Measurements from ENCODE around the gene MIS18BP1. TPM values are rescaled to one million over a fixed set of nuclear protein-coding genes. Genes with fewer than 3 reads are reported as not detected.

The MIS18BP1 gene

GRCh38 chr14:45177076-45177475 is 75.9 kb downstream of the MIS18BP1 start:
- Histone ChIP-seq H2BK120ac (ENCODE audit: low read depth, low read length) (no peak overlapping the region), H2BK5ac (ENCODE audit: low read length) (no peak overlapping the region), H4K8ac (ENCODE audit: low read depth, low read length) (no peak overlapping the region), H3K36me3 (ENCODE audit: control insufficient read depth, insufficient read depth, low read length) (no peaks in the 10 kb centered on the region), H3K4me3 (ENCODE audit: low read length) (no peak overlapping the region), H4K5ac (ENCODE audit: low read length) (no peak overlapping the region), H3K23ac (ENCODE audit: low read length) (no peak overlapping the region), H3K27me3 (ENCODE audit: insufficient read depth, low read length, poor library complexity) (no peaks in the 10 kb centered on the region), H3K4ac (ENCODE audit: low read depth, low read length) (no peak overlapping the region), H3K4me1 (ENCODE audit: control insufficient read depth, low read depth, low read length) (no peaks in the 10 kb centered on the region), H3K79me1 (ENCODE audit: low read length) (no peaks in the 10 kb centered on the region), H3K56ac (ENCODE audit: low read length) (no peak overlapping the region), H2BK15ac (replicated peaks; ENCODE audit: low read depth) (no peak overlapping the region), H3K79me2 (ENCODE audit: control insufficient read depth, insufficient read depth, low read length) (no peaks in the 10 kb centered on the region), H3K27ac (ENCODE audit: low read depth, low read length) (no peak overlapping the region), H3K4me2 (ENCODE audit: low read length) (no peak overlapping the region), H3K9ac (ENCODE audit: low read length) (no peak overlapping the region), H3K18ac (ENCODE audit: low read length) (no peak overlapping the region), H2AK5ac (ENCODE audit: low read length) (no peak overlapping the region)
- DNase-seq: no peak
- WGBS (ENCODE audit: extremely low coverage, insufficient coverage, low lambda C conversion rate): no CpG with 5 or more reads among the region's 5 CpGs

- Histone ChIP-seq H3K4me2 (ENCODE audit: low read length) (no peak overlapping the region), H3K23ac (ENCODE audit: low read length) (no peak overlapping the region), H3K4ac (ENCODE audit: low read depth, low read length) (no peak overlapping the region), H2AK5ac (ENCODE audit: low read length) (no peak overlapping the region), H3K4me1 (ENCODE audit: control insufficient read depth, low read depth, low read length) (no peaks in the 10 kb centered on the region), H3K27me3 (ENCODE audit: insufficient read depth, low read length, poor library complexity) (no peaks in the 10 kb centered on the region), H3K79me2 (ENCODE audit: control insufficient read depth, insufficient read depth, low read length) (no peaks in the 10 kb centered on the region), H4K5ac (ENCODE audit: low read length) (no peak overlapping the region), H3K27ac (ENCODE audit: low read depth, low read length) (no peak overlapping the region), H3K56ac (ENCODE audit: low read length) (no peak overlapping the region), H4K8ac (ENCODE audit: low read depth, low read length) (no peak overlapping the region), H3K36me3 (ENCODE audit: control insufficient read depth, insufficient read depth, low read length) (no peaks in the 10 kb centered on the region), H2BK120ac (ENCODE audit: low read depth, low read length) (no peak overlapping the region), H2BK15ac (replicated peaks; ENCODE audit: low read depth) (no peak overlapping the region), H2BK5ac (ENCODE audit: low read length) (no peak overlapping the region), H3K4me3 (ENCODE audit: low read length) (no peak overlapping the region), H3K79me1 (ENCODE audit: low read length) (no peaks in the 10 kb centered on the region), H3K18ac (ENCODE audit: low read length) (no peak overlapping the region), H3K9ac (ENCODE audit: low read length) (no peak overlapping the region)
- DNase-seq: no peak
These were observed 83.1 kb downstream of the MIS18BP1 start for GRCh38 chr14:45169906-45170305.

DNA sequence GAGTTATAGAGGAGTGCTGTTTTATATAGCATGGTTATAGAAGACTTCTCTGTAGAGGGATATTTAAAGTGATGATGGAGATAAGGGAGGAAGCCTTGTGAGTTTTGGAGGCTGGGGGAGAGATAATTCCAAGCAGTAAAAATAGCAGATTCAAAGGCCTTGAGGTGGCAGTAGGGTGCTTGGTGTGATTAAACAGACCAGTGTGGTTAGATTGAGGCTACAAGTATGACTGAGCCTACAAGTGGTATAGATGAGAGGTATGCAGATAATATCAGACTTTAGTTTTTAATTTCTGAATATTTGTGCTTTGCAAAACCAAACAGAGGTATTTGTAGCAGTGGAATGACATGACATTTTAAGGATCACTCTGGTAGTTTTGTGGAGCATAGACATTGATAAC is 96.9 kb downstream of the MIS18BP1 start:
- Histone ChIP-seq H3K18ac (ENCODE audit: low read length) (no peak overlapping the region), H4K8ac (ENCODE audit: low read depth, low read length) (no peak overlapping the region), H3K4me2 (ENCODE audit: low read length) (no peak overlapping the region), H2AK5ac (ENCODE audit: low read length) (no peak overlapping the region), H3K27ac (ENCODE audit: low read depth, low read length) (no peak overlapping the region), H3K79me1 (ENCODE audit: low read length) (no peaks in the 10 kb centered on the region), H3K36me3 (ENCODE audit: control insufficient read depth, insufficient read depth, low read length) (no peaks in the 10 kb centered on the region), H2BK120ac (ENCODE audit: low read depth, low read length) (no peak overlapping the region), H2BK5ac (ENCODE audit: low read length) (no peak overlapping the region), H3K23ac (ENCODE audit: low read length) (no peak overlapping the region), H2BK15ac (replicated peaks; ENCODE audit: low read depth) (no peak overlapping the region), H3K4me3 (ENCODE audit: low read length) (no peak overlapping the region), H3K27me3 (ENCODE audit: insufficient read depth, low read length, poor library complexity) (no peaks in the 10 kb centered on the region), H3K9ac (ENCODE audit: low read length) (no peak overlapping the region), H3K4ac (ENCODE audit: low read depth, low read length) (no peak overlapping the region), H4K5ac (ENCODE audit: low read length) (no peak overlapping the region), H3K79me2 (ENCODE audit: control insufficient read depth, insufficient read depth, low read length) (no peaks in the 10 kb centered on the region), H3K56ac (ENCODE audit: low read length) (no peak overlapping the region), H3K4me1 (ENCODE audit: control insufficient read depth, low read depth, low read length) (no peaks in the 10 kb centered on the region)
- no peak for DNase-seq

Small RNA genes lying within 50 kb of the gene (small RNA-seq; reads per million reads assigned to genes)
- gene RNU6-552P (ENCODE audit: insufficient read depth): not detected

All from mesendoderm (in vitro differentiated cells).